SU-DHL-6 (cell line): ENCODE measurements around the gene UBE2E3.

Experiments used
- H2AFZ ChIP-seq: fragments of 200-600 bp; sonication (generic); 2 replicates; pipeline ENCODE4 v1.6.1; 2014; ENCODE audit warnings: low read depth, mild to moderate bottlenecking, moderate library complexity, mixed read lengths, antibody characterized with exemption, low read length; ENCODE audit not compliant: severe bottlenecking
- H3F3A ChIP-seq: fragments of 200-600 bp; shearing (Covaris generic); 2 replicates; pipeline ENCODE4 v1.6.0; 2016; ENCODE audit warnings: antibody characterized with exemption, mild to moderate bottlenecking; ENCODE audit not compliant: insufficient read depth
- H3K27ac ChIP-seq: fragments of 200-600 bp; sonication (generic); 2 replicates; pipeline ENCODE4 v1.5.1; 2016; ENCODE audit warnings: low read depth, mild to moderate bottlenecking, low read length, moderate library complexity, mixed read lengths
- H3K27me3 ChIP-seq: fragments of 200-600 bp; sonication (generic), shearing (Covaris generic); 2 replicates; pipeline ENCODE4 v1.6.0; 2014; ENCODE audit warnings: mild to moderate bottlenecking, low read length
- H3K36me3 ChIP-seq: fragments of 200-600 bp; sonication (generic); 2 replicates; pipeline ENCODE4 v1.6.1; 2014; ENCODE audit warnings: mild to moderate bottlenecking, low read length, mixed read lengths
- H3K4me2 ChIP-seq: fragments of 300-600, 200-600 bp; shearing (Covaris generic), sonication (generic); 2 replicates; pipeline ENCODE4 v1.6.0; 2014; ENCODE audit warnings: low read length, low read depth, mild to moderate bottlenecking; ENCODE audit not compliant: poor library complexity, severe bottlenecking
- H3K4me3 ChIP-seq: fragments of 200-600 bp; sonication (generic); 2 replicates; pipeline ENCODE4 v1.5.1; 2014; ENCODE audit warnings: antibody characterized with exemption, low read length, mild to moderate bottlenecking, mixed read lengths; ENCODE audit not compliant: insufficient read depth, poor library complexity, severe bottlenecking
- H3K79me2 ChIP-seq: fragments of 200-600 bp; sonication (generic); 2 replicates; pipeline ENCODE4 v1.6.1; 2014; ENCODE audit warnings: mild to moderate bottlenecking, low read length, moderate library complexity; ENCODE audit not compliant: insufficient read depth
- H3K9ac ChIP-seq: fragments of 200-600 bp; sonication (generic); 2 replicates; pipeline ENCODE4 v1.7.0; 2014; ENCODE audit warnings: mild to moderate bottlenecking, low read length
- H3K9me2 ChIP-seq: fragments of 200-600 bp; sonication (generic); replicated peaks from 2 replicates; pipeline ENCODE4 v1.6.1; 2014; ENCODE audit warnings: low read length; ENCODE audit not compliant: insufficient read depth
- H3K9me3 ChIP-seq: fragments of 200-600 bp; sonication (generic); 2 replicates; pipeline ENCODE4 v1.6.1; 2014; ENCODE audit warnings: low read length, mixed read lengths; ENCODE audit not compliant: insufficient read depth
- H4K20me1 ChIP-seq: fragments of 200-600 bp; sonication (generic); 2 replicates; pipeline ENCODE4 v1.6.1; 2014; ENCODE audit warnings: low read depth, mild to moderate bottlenecking, antibody characterized with exemption, low read length, moderate library complexity, mixed read lengths
- EZH2phosphoT487 ChIP-seq: fragments of 200-600 bp; sonication (generic), shearing (Covaris generic); conservative IDR thresholded peaks from 2 replicates; pipeline ENCODE4 v1.6.1; 2018; ENCODE audit warnings: mild to moderate bottlenecking, antibody characterized with exemption, low read length, moderate library complexity, mixed read lengths
- TF ChIP-seq, protein P1 (sequence below): fragments of 200-600 bp; sonication (generic); IDR thresholded peaks from one replicate; pipeline ENCODE4 v1.5.1; 2017; ENCODE audit warnings: antibody characterized with exemption, mild to moderate bottlenecking, low read length, moderate library complexity; ENCODE audit not compliant: insufficient read depth, poor library complexity, severe bottlenecking

UBE2E3 gene

DNA sequence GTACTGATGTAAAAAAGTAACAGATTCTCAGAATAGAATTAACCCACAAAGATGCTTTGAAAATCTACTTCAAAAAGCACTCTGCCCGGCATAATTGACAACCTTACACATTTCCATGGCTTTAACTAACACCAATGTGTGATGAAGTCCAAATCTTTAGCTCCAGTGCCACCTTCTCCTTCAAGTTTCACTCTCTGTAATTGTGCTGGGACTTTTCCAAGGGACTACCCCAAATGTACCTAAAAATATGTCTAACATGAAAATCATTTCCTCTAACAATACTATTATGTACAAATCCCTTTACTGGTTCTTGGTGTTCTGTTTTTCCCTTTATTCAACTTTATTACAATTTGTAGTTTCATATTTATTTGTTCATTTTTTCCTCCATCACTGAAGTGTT lies 20.6 kb upstream of the UBE2E3 start:
- Histone ChIP-seq H3F3A (no peaks in the 10 kb centered on the region), H3K27ac (no peak overlapping the region), H3K79me2 (no peaks in the 10 kb centered on the region), H3K9me3 (no peaks in the 10 kb centered on the region), H3K27me3 (no peaks in the 10 kb centered on the region), H3K4me3 (no peak overlapping the region), H3K36me3 (no peaks in the 10 kb centered on the region), H4K20me1 (no peaks in the 10 kb centered on the region), H3K9ac (no peak overlapping the region), H2AFZ (no peak overlapping the region), H3K9me2 (no peaks in the 10 kb centered on the region), H3K4me2 (no peak overlapping the region)
- TF ChIP-seq EZH2phosphoT487 = no peak
- TF ChIP-seq, protein P1, sequence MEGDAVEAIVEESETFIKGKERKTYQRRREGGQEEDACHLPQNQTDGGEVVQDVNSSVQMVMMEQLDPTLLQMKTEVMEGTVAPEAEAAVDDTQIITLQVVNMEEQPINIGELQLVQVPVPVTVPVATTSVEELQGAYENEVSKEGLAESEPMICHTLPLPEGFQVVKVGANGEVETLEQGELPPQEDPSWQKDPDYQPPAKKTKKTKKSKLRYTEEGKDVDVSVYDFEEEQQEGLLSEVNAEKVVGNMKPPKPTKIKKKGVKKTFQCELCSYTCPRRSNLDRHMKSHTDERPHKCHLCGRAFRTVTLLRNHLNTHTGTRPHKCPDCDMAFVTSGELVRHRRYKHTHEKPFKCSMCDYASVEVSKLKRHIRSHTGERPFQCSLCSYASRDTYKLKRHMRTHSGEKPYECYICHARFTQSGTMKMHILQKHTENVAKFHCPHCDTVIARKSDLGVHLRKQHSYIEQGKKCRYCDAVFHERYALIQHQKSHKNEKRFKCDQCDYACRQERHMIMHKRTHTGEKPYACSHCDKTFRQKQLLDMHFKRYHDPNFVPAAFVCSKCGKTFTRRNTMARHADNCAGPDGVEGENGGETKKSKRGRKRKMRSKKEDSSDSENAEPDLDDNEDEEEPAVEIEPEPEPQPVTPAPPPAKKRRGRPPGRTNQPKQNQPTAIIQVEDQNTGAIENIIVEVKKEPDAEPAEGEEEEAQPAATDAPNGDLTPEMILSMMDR = no peak

- no peaks in the 10 kb centered on the region for H4K20me1 ChIP-seq
- no peak overlapping the region for H3K27ac ChIP-seq
- H3K79me2 ChIP-seq = no peaks in the 10 kb centered on the region
- H3F3A ChIP-seq = no peaks in the 10 kb centered on the region
- H3K9me2 ChIP-seq = no peaks in the 10 kb centered on the region
- H2AFZ ChIP-seq = no peak overlapping the region
- no peak overlapping the region for H3K9ac ChIP-seq
- no peaks in the 10 kb centered on the region for H3K9me3 ChIP-seq
- TF ChIP-seq, protein P1 = no peak
- no peak for TF ChIP-seq EZH2phosphoT487
- no peak overlapping the region for H3K4me3 ChIP-seq
- H3K4me2 ChIP-seq = no peak overlapping the region
- no peaks in the 10 kb centered on the region for H3K36me3 ChIP-seq
- no peaks in the 10 kb centered on the region for H3K27me3 ChIP-seq
These were observed 19.4 kb upstream of the UBE2E3 start for GRCh38 chr2:180960982-180961381.

DNA sequence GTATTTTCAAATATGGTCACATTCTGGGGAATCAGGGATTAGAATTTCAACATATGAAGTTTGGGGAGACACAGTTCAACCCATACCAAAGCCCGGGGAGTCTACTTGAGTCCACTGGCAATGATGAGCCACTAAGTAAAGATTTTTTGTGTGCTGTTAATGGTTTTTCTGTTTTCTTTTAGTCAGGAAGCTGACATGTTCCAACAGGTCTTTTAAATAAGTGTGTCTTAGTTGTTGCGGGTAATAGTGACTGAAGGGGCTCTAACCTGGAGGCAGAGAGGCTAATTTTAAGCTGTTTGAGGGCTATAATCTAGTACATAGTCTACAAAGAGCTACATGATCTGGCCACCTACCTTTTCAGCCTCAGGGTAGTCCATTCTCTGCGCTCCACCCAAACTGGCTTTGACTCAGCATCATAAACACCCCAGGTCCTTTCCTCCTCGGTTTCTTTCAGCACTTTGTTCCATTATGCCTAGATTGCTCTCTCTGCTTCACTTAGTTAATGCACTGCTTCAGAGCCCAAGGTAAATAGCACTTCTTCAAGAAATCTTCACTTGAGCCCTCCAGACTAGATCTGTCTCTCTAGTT lies 17.6 kb upstream of the UBE2E3 start:
- H3K27ac ChIP-seq = no peak overlapping the region

More for the DNA sequence above, 17.6 kb upstream of the UBE2E3 start:
- no peaks in the 10 kb centered on the region for H4K20me1 ChIP-seq
- no peak overlapping the region for H2AFZ ChIP-seq
- TF ChIP-seq, protein P1 = no peak
- TF ChIP-seq EZH2phosphoT487 = no peak
- H3K27me3 ChIP-seq = no peaks in the 10 kb centered on the region
- no peaks in the 10 kb centered on the region for H3K79me2 ChIP-seq
- H3K4me2 ChIP-seq = no peak overlapping the region
- H3F3A ChIP-seq = no peaks in the 10 kb centered on the region
- no peaks in the 10 kb centered on the region for H3K9me2 ChIP-seq
- no peak overlapping the region for H3K4me3 ChIP-seq
- H3K9ac ChIP-seq = no peak overlapping the region
- H3K9me3 ChIP-seq = no peaks in the 10 kb centered on the region
- no peaks in the 10 kb centered on the region for H3K36me3 ChIP-seq
